Measurements from ENCODE around the gene CBL.
"Not testable (repeated sequence)": the region's sequence is repeated elsewhere in the genome, so short reads cannot be mapped to it uniquely, and the experiment has no call there.

Gene CBL

GRCh38 chr11:119190531-119190930, 15.6 kb upstream of the CBL start:
- TF ChIP-seq CTCF (IDR thresholded peaks at IDR 0.05; ENCODE audit: poor library complexity, severe bottlenecking): no peak
- ATAC-seq (ENCODE audit: low read depth) (no peak), DNase-seq (ENCODE audit: low spot score) (no peak)
- no peaks in the 10 kb centered on the region for H3K9me3 ChIP-seq (ENCODE audit: severe bottlenecking)
- no peaks in the 10 kb centered on the region for H3K4me1 ChIP-seq (ENCODE audit: insufficient read depth, poor library complexity, severe bottlenecking)
- no peaks in the 10 kb centered on the region for H3K36me3 ChIP-seq (ENCODE audit: low read depth)
- no peaks in the 10 kb centered on the region for H3K27me3 ChIP-seq (ENCODE audit: insufficient read depth, poor library complexity, severe bottlenecking)
- H3K27ac ChIP-seq (ENCODE audit: poor library complexity, severe bottlenecking): no peak overlapping the region
- no peak overlapping the region for H3K4me3 ChIP-seq (ENCODE audit: severe bottlenecking)

GRCh38 chr11:119191265-119191664, 14.9 kb upstream of the CBL start:
- H3K27ac ChIP-seq (ENCODE audit: poor library complexity, severe bottlenecking); DNase-seq (ENCODE audit: low spot score); ATAC-seq (ENCODE audit: low read depth); H3K9me3 ChIP-seq (ENCODE audit: severe bottlenecking); H3K36me3 ChIP-seq (ENCODE audit: low read depth); H3K4me1 ChIP-seq (ENCODE audit: insufficient read depth, poor library complexity, severe bottlenecking); H3K4me3 ChIP-seq (ENCODE audit: severe bottlenecking); H3K27me3 ChIP-seq (ENCODE audit: insufficient read depth, poor library complexity, severe bottlenecking): not testable (repeated sequence)

- no peaks in the 10 kb centered on the region for H3K9me3 ChIP-seq (ENCODE audit: severe bottlenecking)
- ATAC-seq (ENCODE audit: low read depth): no peak
- H3K27me3 ChIP-seq (ENCODE audit: insufficient read depth, poor library complexity, severe bottlenecking): no peaks in the 10 kb centered on the region
- no peak overlapping the region for H3K4me3 ChIP-seq (ENCODE audit: severe bottlenecking)
- TF ChIP-seq CTCF (IDR thresholded peaks at IDR 0.05; ENCODE audit: poor library complexity, severe bottlenecking): no peak
- H3K27ac ChIP-seq (ENCODE audit: poor library complexity, severe bottlenecking): no peak overlapping the region
- no peak for DNase-seq (ENCODE audit: low spot score)
- no peaks in the 10 kb centered on the region for H3K36me3 ChIP-seq (ENCODE audit: low read depth)
- H3K4me1 ChIP-seq (ENCODE audit: insufficient read depth, poor library complexity, severe bottlenecking): no peaks in the 10 kb centered on the region
These were observed 14.0 kb upstream of the CBL start for GRCh38 chr11:119192111-119192510.

GRCh38 chr11:119193001-119193400, 13.1 kb upstream of the CBL start:
- no peak for ATAC-seq (ENCODE audit: low read depth)
- H3K27ac ChIP-seq (ENCODE audit: poor library complexity, severe bottlenecking): no peak overlapping the region
- no peak for DNase-seq (ENCODE audit: low spot score)

GRCh38 chr11:119193626-119194025, 12.5 kb upstream of the CBL start:
- H3K4me3 ChIP-seq (ENCODE audit: severe bottlenecking): no peak overlapping the region
- H3K36me3 ChIP-seq (ENCODE audit: low read depth): no peaks in the 10 kb centered on the region
- H3K27me3 ChIP-seq (ENCODE audit: insufficient read depth, poor library complexity, severe bottlenecking): no peaks in the 10 kb centered on the region
- no peak overlapping the region for H3K27ac ChIP-seq (ENCODE audit: poor library complexity, severe bottlenecking)
- DNase-seq (ENCODE audit: low spot score) (no peak), ATAC-seq (ENCODE audit: low read depth) (no peak)
- no peaks in the 10 kb centered on the region for H3K9me3 ChIP-seq (ENCODE audit: severe bottlenecking)
- H3K4me1 ChIP-seq (ENCODE audit: insufficient read depth, poor library complexity, severe bottlenecking): no peaks in the 10 kb centered on the region
- no peak for TF ChIP-seq CTCF (IDR thresholded peaks at IDR 0.05; ENCODE audit: poor library complexity, severe bottlenecking)

More at GRCh38 chr11:119193001-119193400, 13.1 kb upstream of the CBL start:
- no peaks in the 10 kb centered on the region for H3K27me3 ChIP-seq (ENCODE audit: insufficient read depth, poor library complexity, severe bottlenecking)
- H3K4me1 ChIP-seq (ENCODE audit: insufficient read depth, poor library complexity, severe bottlenecking): no peaks in the 10 kb centered on the region
- H3K36me3 ChIP-seq (ENCODE audit: low read depth): no peaks in the 10 kb centered on the region
- H3K9me3 ChIP-seq (ENCODE audit: severe bottlenecking): no peaks in the 10 kb centered on the region
- no peak overlapping the region for H3K4me3 ChIP-seq (ENCODE audit: severe bottlenecking)
- TF ChIP-seq CTCF (IDR thresholded peaks at IDR 0.05; ENCODE audit: poor library complexity, severe bottlenecking): no peak
